Neural cell (in vitro differentiated cells): Measurements from ENCODE around the gene ATXN2. TPM values are rescaled to one million over a fixed set of nuclear protein-coding genes. Genes with fewer than 3 reads are reported as not detected.

Experiments
- H2AFZ ChIP-seq: fragments of 200-600, 300-800 bp; sonication (generic), shearing (Covaris generic); 2 replicates; pipeline ENCODE4 v1.6.0; 2014; ENCODE audit warnings: low read depth, mild to moderate bottlenecking, antibody characterized with exemption, low read length, moderate library complexity
- H3F3A ChIP-seq: fragments of 200-600 bp; shearing (Covaris generic); 2 replicates; pipeline ENCODE4 v1.6.1; 2016; ENCODE audit warnings: mild to moderate bottlenecking, moderate library complexity, mixed read lengths, antibody characterized with exemption, low read length; ENCODE audit not compliant: insufficient read depth, poor library complexity, severe bottlenecking
- H3K27ac ChIP-seq: fragments of 200-600, 300-800 bp; sonication (generic), shearing (Covaris generic); 2 replicates; pipeline ENCODE4 v1.5.1; 2014; ENCODE audit warnings: mild to moderate bottlenecking, low read length, moderate library complexity
- H3K27me3 ChIP-seq: fragments of 300-800, 200-600 bp; sonication (generic), shearing (Covaris generic); 2 replicates; pipeline ENCODE4 v1.6.0; 2014; ENCODE audit warnings: mild to moderate bottlenecking, low read depth, low read length, moderate library complexity; ENCODE audit not compliant: insufficient read depth
- H3K36me3 ChIP-seq: fragments of 300-800, 200-600 bp; sonication (generic), shearing (Covaris generic); 2 replicates; pipeline ENCODE4 v1.5.1; 2014; ENCODE audit warnings: mild to moderate bottlenecking, antibody characterized with exemption, low read length, moderate library complexity; ENCODE audit not compliant: insufficient read depth
- H3K4me2 ChIP-seq: fragments of 300-800, 200-600 bp; sonication (generic), shearing (Covaris generic); 2 replicates; pipeline ENCODE4 v1.6.0; 2014; ENCODE audit warnings: mild to moderate bottlenecking, low read length
- H3K4me3 ChIP-seq: fragments of 300-800, 200-600 bp; sonication (generic), shearing (Covaris generic); 2 replicates; pipeline ENCODE4 v1.5.1; 2014; ENCODE audit warnings: mild to moderate bottlenecking, low read length, moderate library complexity
- H3K79me2 ChIP-seq: fragments of 200-600 bp; shearing (Covaris generic); replicated peaks from 2 replicates; pipeline ENCODE4 v1.6.0; 2014; ENCODE audit warnings: mild to moderate bottlenecking, low read length, moderate library complexity; ENCODE audit not compliant: insufficient read depth
- H3K9ac ChIP-seq: fragments of 300-800, 200-600 bp; sonication (generic), shearing (Covaris generic); 2 replicates; pipeline ENCODE4 v1.6.1; 2016; ENCODE audit warnings: mild to moderate bottlenecking, low read length, mixed read lengths
- H3K9me2 ChIP-seq: fragments of 200-600 bp; shearing (Covaris generic); 2 replicates; pipeline ENCODE4 v1.6.1; 2016; ENCODE audit warnings: mild to moderate bottlenecking, low read length, mixed read lengths; ENCODE audit not compliant: insufficient read depth
- H3K9me3 ChIP-seq: fragments of 200-600, 300-800 bp; sonication (generic), shearing (Covaris generic); 2 replicates; pipeline ENCODE4 v1.6.1; 2016; ENCODE audit warnings: mild to moderate bottlenecking, mixed run types, low read length, moderate library complexity, mixed read lengths
- H4K20me1 ChIP-seq: fragments of 200-600 bp; shearing (Covaris generic); 2 replicates; pipeline ENCODE4 v1.6.1; 2016; ENCODE audit warnings: mild to moderate bottlenecking, mixed run types; ENCODE audit not compliant: insufficient read depth
- EP300 ChIP-seq: fragments of 450-650 bp; conservative IDR thresholded peaks from 2 replicates; pipeline ENCODE4 v1.6.1; 2014; ENCODE audit warnings: antibody characterized with exemption, mild to moderate bottlenecking, moderate library complexity; ENCODE audit not compliant: poor library complexity, severe bottlenecking
- EZH2 ChIP-seq: fragments of 200-600, 300-800 bp; shearing (Covaris generic), sonication (generic); IDR thresholded peaks from 2 replicates; pipeline ENCODE4 v1.6.1; 2014; ENCODE audit warnings: antibody characterized with exemption, low read length, borderline replicate concordance, mild to moderate bottlenecking; ENCODE audit not compliant: insufficient read depth, poor library complexity, severe bottlenecking
- MXI1 ChIP-seq: fragments of 450-650 bp; conservative IDR thresholded peaks from 2 replicates; pipeline ENCODE4 v1.6.1; 2014; ENCODE audit warnings: antibody characterized with exemption, mild to moderate bottlenecking; ENCODE audit not compliant: poor library complexity, severe bottlenecking
- POLR2AphosphoS5 ChIP-seq: IDR thresholded peaks from 2 replicates; pipeline ENCODE4 v1.6.1; 2012
- RAD21 ChIP-seq: fragments of 450-650 bp; conservative IDR thresholded peaks from 2 replicates; pipeline ENCODE4 v1.6.1; 2014; ENCODE audit warnings: antibody characterized with exemption, mild to moderate bottlenecking, moderate library complexity
- SMC3 ChIP-seq: fragments of 450-650 bp; conservative IDR thresholded peaks from 2 replicates; pipeline ENCODE4 v1.6.1; 2014; ENCODE audit warnings: antibody characterized with exemption, mild to moderate bottlenecking, moderate library complexity; ENCODE audit not compliant: poor library complexity
- TAF1 ChIP-seq: IDR thresholded peaks from 2 replicates; pipeline ENCODE4 v1.6.1; 2012; ENCODE audit warnings: low read depth
- polyA plus RNA-seq: library from polyadenylated mRNA; depleted of rRNA; stranded (reverse); fragments of >200 nt; gene quantifications from 2 replicates; pipeline ENCODE4 v1.2.3, GENCODE V29; 2014
- TF ChIP-seq, protein P1 (sequence below): fragments of 450-650 bp; IDR thresholded peaks from 2 replicates; pipeline ENCODE4 v1.5.1; 2014; ENCODE audit warnings: antibody characterized with exemption, mild to moderate bottlenecking, moderate library complexity; ENCODE audit not compliant: poor library complexity, severe bottlenecking
- TF ChIP-seq, protein P2 (sequence below): IDR thresholded peaks from 2 replicates; pipeline ENCODE4 v1.6.1; 2012; ENCODE audit warnings: borderline replicate concordance

ATXN2 gene
- polyA plus RNA-seq, 1 donor from 2014 or later, result 12.6 TPM

DNA sequence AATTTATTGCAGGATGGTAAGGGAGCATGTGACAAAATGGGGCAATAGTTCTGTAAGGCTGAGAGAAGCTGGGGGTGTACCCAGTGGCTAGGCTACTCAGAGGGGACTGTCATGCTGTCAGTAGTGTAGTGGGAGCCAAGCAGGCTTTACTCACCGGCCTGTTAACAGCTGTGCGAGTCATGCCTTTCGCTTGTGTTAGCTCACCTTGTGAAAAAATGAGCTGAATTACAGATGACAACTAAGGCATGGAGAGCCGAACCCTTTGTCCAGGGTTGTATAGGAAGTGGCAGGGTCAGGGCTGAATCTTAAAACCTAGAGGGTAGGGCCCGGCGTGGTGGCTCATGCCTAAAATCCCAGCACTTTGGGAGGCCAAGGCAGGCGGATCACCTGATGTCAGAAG, 155.5 kb downstream of the ATXN2 start:
- H3K79me2 ChIP-seq, result no peaks in the 10 kb centered on the region
- H3K27ac ChIP-seq, result no peak overlapping the region
- no peak overlapping the region for H3K4me2 ChIP-seq
- H3F3A ChIP-seq, result no peaks in the 10 kb centered on the region
- no peaks in the 10 kb centered on the region for H3K9me2 ChIP-seq
- H2AFZ ChIP-seq, result no peak overlapping the region
- H3K4me3 ChIP-seq, result no peak overlapping the region
- TF ChIP-seq EZH2 (no peak), TAF1 (no peak), EP300 (no peak), SMC3 (no peak), RAD21 (no peak), MXI1 (no peak), POLR2AphosphoS5 (no peak)
- TF ChIP-seq, protein P1, sequence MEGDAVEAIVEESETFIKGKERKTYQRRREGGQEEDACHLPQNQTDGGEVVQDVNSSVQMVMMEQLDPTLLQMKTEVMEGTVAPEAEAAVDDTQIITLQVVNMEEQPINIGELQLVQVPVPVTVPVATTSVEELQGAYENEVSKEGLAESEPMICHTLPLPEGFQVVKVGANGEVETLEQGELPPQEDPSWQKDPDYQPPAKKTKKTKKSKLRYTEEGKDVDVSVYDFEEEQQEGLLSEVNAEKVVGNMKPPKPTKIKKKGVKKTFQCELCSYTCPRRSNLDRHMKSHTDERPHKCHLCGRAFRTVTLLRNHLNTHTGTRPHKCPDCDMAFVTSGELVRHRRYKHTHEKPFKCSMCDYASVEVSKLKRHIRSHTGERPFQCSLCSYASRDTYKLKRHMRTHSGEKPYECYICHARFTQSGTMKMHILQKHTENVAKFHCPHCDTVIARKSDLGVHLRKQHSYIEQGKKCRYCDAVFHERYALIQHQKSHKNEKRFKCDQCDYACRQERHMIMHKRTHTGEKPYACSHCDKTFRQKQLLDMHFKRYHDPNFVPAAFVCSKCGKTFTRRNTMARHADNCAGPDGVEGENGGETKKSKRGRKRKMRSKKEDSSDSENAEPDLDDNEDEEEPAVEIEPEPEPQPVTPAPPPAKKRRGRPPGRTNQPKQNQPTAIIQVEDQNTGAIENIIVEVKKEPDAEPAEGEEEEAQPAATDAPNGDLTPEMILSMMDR, result no peak
- TF ChIP-seq, protein P2, sequence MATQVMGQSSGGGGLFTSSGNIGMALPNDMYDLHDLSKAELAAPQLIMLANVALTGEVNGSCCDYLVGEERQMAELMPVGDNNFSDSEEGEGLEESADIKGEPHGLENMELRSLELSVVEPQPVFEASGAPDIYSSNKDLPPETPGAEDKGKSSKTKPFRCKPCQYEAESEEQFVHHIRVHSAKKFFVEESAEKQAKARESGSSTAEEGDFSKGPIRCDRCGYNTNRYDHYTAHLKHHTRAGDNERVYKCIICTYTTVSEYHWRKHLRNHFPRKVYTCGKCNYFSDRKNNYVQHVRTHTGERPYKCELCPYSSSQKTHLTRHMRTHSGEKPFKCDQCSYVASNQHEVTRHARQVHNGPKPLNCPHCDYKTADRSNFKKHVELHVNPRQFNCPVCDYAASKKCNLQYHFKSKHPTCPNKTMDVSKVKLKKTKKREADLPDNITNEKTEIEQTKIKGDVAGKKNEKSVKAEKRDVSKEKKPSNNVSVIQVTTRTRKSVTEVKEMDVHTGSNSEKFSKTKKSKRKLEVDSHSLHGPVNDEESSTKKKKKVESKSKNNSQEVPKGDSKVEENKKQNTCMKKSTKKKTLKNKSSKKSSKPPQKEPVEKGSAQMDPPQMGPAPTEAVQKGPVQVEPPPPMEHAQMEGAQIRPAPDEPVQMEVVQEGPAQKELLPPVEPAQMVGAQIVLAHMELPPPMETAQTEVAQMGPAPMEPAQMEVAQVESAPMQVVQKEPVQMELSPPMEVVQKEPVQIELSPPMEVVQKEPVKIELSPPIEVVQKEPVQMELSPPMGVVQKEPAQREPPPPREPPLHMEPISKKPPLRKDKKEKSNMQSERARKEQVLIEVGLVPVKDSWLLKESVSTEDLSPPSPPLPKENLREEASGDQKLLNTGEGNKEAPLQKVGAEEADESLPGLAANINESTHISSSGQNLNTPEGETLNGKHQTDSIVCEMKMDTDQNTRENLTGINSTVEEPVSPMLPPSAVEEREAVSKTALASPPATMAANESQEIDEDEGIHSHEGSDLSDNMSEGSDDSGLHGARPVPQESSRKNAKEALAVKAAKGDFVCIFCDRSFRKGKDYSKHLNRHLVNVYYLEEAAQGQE, result no peak
- no peaks in the 10 kb centered on the region for H3K9me3 ChIP-seq
- H3K36me3 ChIP-seq, result no peaks in the 10 kb centered on the region
- H4K20me1 ChIP-seq, result no peaks in the 10 kb centered on the region
- H3K27me3 ChIP-seq, result no peaks in the 10 kb centered on the region
- no peak overlapping the region for H3K9ac ChIP-seq

DNA sequence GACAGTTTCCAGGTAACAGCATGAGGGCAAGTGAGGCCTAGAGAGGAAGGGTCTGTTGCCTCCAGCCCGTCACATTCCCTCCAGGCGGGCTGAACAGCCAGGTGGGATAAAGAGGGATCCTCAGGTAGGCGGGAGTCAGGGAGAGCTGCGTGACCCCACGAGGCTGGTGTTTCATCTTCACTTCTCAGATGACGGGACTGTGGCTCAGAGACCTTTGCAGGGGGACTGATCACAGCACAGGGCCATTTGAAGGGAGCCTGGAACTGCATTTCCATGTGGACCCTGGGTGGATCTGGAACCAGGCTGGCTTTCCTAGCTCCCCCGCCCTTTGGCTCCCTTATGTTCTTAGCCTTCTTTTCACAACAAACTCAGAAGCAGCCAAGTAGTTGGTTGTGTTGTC, 156.0 kb downstream of the ATXN2 start:
- no peaks in the 10 kb centered on the region for H3K9me3 ChIP-seq
- H3K4me2 ChIP-seq, result no peak overlapping the region
- no peaks in the 10 kb centered on the region for H3K79me2 ChIP-seq
- H4K20me1 ChIP-seq, result no peaks in the 10 kb centered on the region
- H3K9me2 ChIP-seq, result no peaks in the 10 kb centered on the region
- H3F3A ChIP-seq, result no peaks in the 10 kb centered on the region
- H3K27ac ChIP-seq, result no peak overlapping the region
- no peak overlapping the region for H3K4me3 ChIP-seq
- no peaks in the 10 kb centered on the region for H3K36me3 ChIP-seq
- no peak overlapping the region for H2AFZ ChIP-seq
- H3K27me3 ChIP-seq, result no peaks in the 10 kb centered on the region
- TF ChIP-seq, protein P1, result no peak
- TF ChIP-seq EP300, result no peak
- no peak overlapping the region for H3K9ac ChIP-seq
